HG03571 (cell line): ENCODE measurements around the gene TMCO4.

Experiments used
- ATAC-seq: cut with Tn5 transposase; IDR thresholded peaks from one replicate; pipeline ENCODE4 v1.9.1; 2021; ENCODE audit not compliant: unreplicated experiment

TMCO4 gene

GRCh38 chr1:19750882-19751276 is 48.8 kb downstream of the TMCO4 start:
- no peak for ATAC-seq

DNA sequence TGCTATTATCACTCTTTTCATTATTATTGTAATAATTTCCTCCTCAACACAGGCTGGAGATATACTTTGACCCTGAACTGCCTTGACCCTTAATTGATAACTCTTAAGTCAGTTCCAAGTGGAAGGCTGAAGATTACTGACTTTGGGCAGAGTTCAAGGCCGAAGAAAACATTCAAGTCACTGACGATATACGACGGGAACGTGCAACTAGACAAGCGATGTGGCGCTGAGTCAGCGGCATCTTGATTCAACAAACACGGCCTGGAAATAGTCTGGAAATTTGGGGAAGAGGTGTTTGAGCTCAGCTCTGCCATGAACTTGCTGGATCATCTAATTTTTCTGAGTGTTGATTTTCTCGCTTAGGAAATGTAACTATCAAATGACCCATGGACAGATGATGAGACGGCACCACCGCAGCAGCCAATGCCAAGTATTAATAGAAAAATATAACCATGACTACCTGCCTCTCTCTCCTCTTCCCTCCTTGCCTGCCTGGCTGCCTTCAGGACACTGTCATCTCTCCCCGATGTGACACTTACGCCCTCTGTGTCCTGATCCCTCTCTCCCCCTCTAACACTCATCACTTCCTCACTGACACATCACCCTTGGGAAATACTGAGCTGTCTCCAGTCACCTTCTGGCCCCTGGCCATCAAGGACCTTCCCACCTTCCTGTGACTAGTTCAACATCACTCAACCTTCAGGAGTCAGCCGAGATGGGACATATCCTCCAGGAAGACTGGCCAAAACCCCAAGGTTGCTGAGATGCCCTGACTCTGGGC is 49.4 kb downstream of the TMCO4 start:
- no peak for ATAC-seq

GRCh38 chr1:19749685-19750084 is 50.0 kb downstream of the TMCO4 start:
- ATAC-seq, result no peak

DNA sequence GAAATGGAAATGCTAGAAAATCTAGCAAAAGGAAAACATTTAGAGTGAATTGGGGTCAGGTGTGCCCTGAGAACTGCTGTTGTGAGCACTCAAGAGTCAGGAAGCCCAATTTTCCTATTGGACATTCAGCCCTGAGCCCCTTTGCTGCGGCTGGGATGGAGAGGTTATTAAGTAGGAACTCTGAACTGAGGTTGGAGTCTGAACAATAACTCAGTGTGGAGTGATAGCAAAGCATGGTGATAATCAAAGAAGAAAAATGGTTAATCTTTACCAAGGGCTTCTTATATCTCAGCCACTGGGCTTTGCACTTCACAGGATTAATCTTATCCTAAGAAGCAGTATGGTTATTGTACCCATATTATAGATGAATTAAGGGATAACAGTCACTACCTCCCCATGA is 52.0 kb downstream of the TMCO4 start:
- no peak for ATAC-seq

DNA sequence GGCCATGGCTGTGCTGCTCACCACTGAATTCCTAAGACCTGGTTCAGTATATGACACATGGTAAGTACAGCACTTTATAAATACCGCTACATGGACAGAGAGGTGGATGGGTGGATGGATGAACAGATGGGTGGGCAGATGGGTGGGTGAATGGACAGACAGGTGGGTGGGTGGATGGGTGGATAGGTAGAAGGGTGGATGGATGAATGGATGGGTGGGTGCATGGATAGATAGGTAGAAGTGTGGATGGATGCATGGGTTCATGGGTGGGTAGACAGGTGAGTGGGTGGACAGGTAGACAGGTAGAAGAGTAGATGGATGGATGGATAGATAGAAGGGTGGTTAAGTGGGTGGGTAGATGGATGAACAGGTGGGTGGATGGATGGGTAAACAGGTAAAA is 54.8 kb downstream of the TMCO4 start:
- no peak for ATAC-seq

DNA sequence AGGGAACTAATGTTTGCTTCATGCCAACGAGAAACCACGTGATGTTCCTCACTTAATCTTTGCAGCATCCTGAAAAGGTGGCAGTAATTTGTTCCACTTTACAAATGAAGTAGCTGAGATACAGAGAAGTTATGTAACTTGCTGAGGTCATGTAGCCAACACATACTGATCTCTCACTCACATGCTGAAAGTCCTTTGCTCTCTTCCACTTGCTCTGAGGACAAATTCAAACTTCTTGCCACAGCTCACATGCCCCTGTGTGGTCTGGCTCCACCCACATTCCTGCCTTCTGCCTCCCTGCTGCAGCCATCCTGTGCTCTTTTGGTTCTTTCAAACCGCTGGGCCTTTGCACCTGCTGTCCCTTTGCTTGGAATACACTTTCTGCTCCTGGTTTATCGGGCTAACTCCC is 55.4 kb downstream of the TMCO4 start:
- no peak for ATAC-seq

DNA sequence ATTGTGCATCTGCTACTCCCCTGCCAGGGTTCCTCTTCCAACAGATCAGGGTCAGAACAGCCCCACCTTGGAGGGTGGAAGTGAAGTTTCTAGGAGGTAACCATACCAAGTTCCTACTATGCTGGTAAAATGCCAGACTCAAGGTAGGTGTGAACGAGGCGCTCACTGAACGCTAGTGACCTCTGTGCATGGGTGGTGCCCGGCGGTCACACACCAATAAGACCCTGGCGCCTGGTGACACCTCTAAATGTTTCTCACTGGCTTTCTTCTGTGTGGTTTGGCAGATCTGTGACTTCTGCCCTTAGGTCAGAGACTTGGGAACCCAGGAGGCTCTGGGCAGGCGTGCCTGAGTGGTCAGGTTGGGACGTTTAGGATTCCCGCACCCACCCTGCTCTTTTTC is 55.9 kb downstream of the TMCO4 start:
- ATAC-seq, result no peak

GRCh38 chr1:19743180-19743579 is 56.5 kb downstream of the TMCO4 start:
- ATAC-seq, result no peak

DNA sequence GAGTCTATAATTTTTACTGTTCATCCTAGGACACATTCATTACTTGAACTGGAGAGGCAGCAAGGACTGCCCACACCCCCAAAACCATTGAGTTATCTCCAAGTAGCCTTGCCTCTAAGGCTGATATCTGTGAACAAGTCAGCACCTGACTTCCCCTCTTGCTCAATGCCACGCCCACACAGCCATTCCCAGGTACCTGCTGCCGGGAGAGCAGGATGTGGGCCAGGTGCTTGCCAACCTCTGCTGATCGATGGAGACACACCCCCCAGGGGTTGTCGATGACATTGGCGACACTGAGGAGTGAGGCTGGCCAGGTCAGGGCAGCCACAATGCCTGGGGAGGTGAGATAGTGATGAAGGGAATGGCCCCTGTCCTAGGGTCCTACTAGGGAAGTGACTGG is 60.1 kb downstream of the TMCO4 start:
- no peak for ATAC-seq

DNA sequence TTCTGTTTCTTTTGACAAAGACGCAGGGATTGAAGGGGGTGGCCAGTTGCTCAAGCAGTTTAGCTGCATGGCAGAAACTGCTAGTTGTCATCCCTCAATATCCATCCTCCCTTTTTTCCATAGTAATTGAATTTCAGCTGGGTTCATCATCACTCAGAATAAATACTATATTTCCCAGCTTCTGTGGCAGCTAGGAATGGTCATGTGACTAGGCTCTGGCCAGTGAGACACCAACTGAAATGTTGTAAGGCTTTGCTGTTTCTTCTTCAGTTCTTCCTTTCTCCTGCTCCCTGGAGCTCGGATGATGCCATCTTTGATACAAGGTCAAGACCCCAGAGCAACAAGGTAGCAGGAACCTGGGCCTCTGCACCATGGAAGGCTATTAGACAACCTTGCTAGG is 61.0 kb downstream of the TMCO4 start:
- no peak for ATAC-seq

DNA sequence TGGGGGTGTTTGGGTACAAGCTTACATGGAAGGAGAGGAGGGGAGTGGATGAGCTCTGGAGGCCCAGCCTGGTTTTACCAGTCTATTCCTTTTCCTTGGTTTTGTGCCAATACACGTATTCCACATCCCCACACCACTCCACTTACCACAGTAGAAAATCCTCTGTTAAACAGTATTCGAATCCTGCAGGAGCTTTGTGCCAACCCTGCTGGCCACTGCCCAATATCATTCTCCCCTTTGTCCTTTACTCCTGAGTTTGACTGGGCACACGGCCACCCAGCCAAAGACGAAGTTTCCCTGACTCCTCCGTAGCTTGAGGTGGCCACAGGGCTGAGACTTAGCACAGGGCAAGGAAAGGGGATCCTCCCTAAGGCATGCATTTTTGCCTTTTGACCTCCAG is 61.6 kb downstream of the TMCO4 start:
- ATAC-seq, result no peak

DNA sequence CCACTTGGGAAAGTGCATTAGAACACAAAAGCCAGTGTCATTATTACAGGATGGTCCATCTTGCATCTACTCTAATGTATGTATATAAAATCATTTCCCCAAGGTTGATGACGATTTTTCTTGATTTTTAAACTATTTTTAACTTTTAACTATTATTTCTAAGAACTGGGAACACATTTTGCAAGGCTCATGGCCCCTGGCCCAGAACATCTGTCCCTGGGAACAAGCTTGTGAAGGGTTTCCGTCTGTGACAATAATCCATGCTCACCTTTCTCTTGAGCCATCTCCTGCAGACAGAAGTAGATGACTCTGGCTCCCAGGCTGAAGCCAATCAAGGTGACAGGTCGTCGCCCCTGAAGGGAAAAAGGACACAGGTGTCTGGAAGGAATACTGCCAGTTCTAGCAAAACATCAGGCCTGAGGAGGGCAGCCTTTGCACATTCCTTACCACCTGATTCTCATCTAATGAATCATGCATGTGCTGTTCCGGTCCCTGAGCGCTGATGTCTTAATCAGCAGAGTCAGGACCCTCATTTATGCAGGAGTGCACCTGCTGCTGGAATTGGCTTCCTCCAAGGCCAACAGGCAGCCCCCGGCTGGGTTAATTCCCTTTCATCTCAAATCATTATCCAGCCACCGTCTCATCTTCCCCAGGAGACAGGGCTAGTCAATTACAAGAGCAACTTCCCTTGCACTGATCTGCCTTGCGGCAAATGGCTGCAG is 62.5 kb downstream of the TMCO4 start:
- ATAC-seq, result no peak

DNA sequence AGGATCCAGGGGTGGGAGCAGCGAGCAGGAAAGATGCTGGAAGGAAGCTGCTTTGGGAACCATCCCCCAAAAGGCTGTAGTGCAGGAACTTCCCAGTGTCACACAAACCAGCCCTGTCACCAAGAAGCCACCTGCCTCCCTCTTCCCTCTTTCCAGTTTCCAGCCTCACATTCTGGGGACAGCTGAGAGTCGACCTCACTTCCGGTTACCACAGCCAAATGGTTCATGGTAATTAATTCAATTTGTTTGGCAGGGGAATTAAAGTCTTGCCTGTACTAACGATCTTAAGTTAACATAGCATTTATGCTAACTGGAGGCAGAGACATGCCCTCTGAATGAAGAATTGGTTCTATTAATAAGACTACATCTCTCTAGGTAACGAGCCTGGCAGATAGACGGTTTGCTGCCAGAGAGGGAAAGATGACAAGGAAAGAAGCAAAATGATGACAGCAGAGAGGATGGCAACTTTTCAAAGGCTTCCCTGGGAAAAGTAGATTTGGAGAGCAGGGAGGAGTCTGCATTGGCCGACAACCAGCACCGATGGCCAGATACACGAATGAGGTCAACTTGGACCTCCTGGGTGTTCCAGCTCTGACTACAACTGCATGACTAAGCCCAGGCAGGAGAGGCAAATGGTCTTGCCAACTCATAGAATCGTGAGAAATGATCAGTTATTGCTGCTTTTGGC is 64.1 kb downstream of the TMCO4 start:
- ATAC-seq, result no peak

- no peak for ATAC-seq
Measured at GRCh38 chr1:19734472-19734999, 65.2 kb downstream of the TMCO4 start.

GRCh38 chr1:19734056-19734455 is 65.7 kb downstream of the TMCO4 start:
- ATAC-seq, result no peak

GRCh38 chr1:19733615-19734014 is 66.1 kb downstream of the TMCO4 start:
- ATAC-seq, result no peak

DNA sequence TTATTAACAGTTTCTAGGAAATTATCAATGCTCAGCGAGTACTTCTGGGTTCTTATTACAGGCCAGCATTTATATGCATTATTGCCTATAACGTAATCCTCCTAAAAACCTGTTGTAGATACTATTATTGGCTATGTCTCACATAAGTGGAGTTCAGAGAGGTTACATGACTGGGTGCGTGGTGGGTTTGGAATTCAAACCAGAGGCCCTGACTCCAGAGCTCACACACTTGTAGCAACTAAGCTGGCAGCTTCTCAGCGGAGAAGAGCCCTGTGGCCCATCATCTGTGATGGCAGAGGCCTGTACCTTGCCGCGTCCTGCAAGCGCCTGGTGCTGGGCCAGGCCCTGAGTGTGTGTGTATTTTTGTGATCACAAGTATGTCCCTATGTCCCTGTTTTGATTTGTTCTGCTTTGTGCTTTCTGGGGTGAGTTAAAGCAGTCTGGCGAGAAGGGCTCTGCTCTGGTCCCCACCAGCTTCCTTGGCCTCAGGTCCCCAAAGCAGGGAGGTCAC is 68.3 kb downstream of the TMCO4 start:
- no peak for ATAC-seq

DNA sequence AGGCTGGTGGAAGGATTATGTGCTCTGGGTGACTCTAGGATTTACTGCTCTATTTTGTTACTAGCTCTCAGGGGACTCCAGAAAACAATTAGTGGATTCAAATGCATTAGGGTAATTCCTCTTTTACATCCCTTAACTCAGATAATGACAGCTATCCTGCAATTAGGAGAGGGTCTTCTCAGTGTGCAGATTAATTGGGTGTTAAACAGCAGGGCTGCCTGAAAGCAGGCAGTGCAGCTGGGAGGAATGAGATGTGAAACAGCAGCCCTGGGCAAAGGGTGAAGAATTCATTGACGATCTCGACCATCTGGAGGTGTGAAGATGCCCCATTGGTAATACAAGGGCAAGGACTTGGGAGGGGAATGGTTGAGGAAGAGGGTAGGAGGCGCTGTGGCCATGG is 68.9 kb downstream of the TMCO4 start:
- ATAC-seq, result no peak

GRCh38 chr1:19730232-19730631 is 69.5 kb downstream of the TMCO4 start:
- no peak for ATAC-seq

GRCh38 chr1:19728413-19729145 is 71.1 kb downstream of the TMCO4 start:
- ATAC-seq, result no peak

- ATAC-seq, result no peak
Measured at GRCh38 chr1:19725606-19726005, 74.1 kb downstream of the TMCO4 start.
